B cell (primary cell): ENCODE data around the gene MEPCE.

Experiments used
- CTCF ChIP-seq: fragments of 200-600 bp; IDR thresholded peaks from one replicate; pipeline ENCODE4 v1.8.0; 2022; ENCODE audit warnings: antibody characterized with exemption, mild to moderate bottlenecking
- EZH2 ChIP-seq: IDR thresholded peaks from 2 replicates; pipeline ENCODE4 v1.6.1; 2012; ENCODE audit warnings: borderline replicate concordance, low read depth, mild to moderate bottlenecking, moderate library complexity, low read length; ENCODE audit not compliant: insufficient read depth, poor library complexity, severe bottlenecking

GRCh38 chr7:100466653-100467605 is 37.3 kb downstream of the MEPCE start:
- TF ChIP-seq CTCF (no peak), EZH2 (no peak)
